ENCODE data around the gene CACNA1C.
A peak's percentile ranks its signal among the peaks of the same experiment; 100 is the strongest.

Gene CACNA1C

GRCh38 chr12:2179058-2179457 lies 126.3 kb downstream of the CACNA1C start:
- no peak for DNase-seq
- intact Hi-C loops (cut with DNase I), result no loop called here

- intact Hi-C loops (cut with DNase I), result no loop called here
- peak in 8 of 42 donors; percentile 19 to 72 (median 37) for DNase-seq
These were observed 127.4 kb downstream of the CACNA1C start for GRCh38 chr12:2179953-2180736.

DNA sequence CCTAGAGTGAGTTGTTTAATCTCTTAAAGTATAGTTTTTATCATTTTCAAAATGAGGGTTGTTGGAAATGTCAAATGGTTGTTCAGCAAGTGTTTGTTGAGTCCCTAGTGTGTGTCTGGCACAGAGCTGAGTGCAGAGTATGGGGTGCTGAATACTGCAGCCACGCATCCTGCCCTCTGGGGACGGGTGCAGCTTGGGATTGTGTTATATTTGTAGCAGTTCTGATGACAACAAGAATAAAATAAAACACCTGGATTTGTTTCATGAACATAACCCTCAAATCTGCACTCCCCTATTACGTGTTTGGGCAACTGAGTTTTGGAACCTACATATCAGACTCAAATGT lies 127.9 kb downstream of the CACNA1C start:
- no peak for DNase-seq
- intact Hi-C loops (cut with DNase I), result no loop called here

DNA sequence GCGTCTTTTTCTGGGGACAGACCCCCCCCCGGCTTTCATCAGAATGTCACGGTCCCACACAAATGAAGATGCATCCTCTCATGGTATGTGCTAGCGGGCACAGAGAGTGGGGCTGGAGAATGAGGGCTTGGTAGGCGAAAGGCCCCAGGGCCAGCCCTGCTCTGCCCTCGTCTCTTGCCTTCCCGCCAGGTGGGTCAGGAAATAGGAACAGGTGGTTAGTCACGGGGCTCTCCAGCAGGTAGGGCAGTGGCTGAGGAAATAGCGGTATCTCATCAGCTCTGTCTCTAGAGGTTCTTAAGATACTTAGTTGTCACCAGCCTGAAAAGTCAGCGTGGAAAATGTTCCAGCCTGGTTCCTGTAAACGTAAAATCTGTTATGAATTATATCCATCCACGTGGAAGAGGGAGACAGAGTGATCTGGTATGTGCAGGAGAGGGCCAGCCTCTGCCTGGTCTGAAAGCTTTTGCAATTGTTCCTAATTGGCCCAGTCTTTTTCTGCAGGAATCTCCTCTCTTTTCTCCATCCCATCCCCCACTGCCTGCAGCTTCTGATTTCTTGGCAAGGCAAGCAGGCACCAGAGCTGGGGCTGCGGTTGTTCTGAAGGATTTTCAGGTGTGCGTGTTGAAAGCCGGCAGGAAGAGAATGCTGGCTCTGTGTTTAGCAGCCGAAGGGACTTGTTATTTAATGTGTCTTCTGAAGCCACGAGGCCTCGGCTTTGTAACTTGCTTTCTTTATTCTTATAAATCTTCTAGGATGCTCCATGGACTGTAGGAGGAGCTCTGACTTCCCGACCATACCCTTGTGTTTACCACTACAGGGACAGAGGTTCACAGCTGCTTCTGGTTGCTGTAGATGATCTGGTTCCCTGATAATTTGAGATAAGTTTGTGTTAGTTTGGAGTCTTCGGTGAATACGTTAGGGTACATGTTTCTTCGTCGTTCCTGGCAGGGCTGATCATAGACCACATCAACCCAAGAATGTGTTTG lies 131.1 kb downstream of the CACNA1C start:
- intact Hi-C loops (cut with DNase I), result no loop called here
- DNase-seq, result peak in 3 of 42 donors; percentile 10 to 20 (median 19)

- intact Hi-C loops (cut with DNase I), result no loop called here
- no peak for DNase-seq
These were observed 133.1 kb downstream of the CACNA1C start for GRCh38 chr12:2185751-2186341.

GRCh38 chr12:2187195-2187945 lies 134.6 kb downstream of the CACNA1C start:
- intact Hi-C loops (cut with DNase I), result no loop called here
- no peak for DNase-seq

DNA sequence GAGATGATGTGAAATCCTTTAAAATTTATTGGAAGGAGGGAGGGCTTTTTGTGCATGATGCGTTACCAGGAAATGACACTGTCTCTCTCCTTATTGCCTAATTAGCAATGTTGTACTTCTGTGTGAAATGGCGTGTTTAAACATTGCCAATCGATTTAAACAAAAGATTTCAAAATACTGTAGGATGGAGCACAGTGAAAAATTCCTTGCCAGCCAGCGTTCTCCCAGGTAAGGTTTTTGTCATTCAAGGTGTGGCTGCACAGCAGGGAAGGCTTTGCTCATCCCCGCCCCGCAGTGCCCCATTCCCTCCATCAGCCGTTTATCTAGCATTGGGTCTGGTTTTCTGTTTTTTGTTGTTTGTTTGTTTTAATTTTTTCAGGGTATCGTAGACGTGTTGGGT lies 137.3 kb downstream of the CACNA1C start:
- no peak for DNase-seq
- intact Hi-C loops (cut with DNase I), result no loop called here

- intact Hi-C loops (cut with DNase I), result no loop called here
- peak in 1 of 42 donors; percentile 8 for DNase-seq
These were observed 138.2 kb downstream of the CACNA1C start for GRCh38 chr12:2190896-2191533.

- peak in 1 of 42 donors; percentile 17 for DNase-seq
- intact Hi-C loops (cut with DNase I), result no loop called here
These were observed 138.9 kb downstream of the CACNA1C start for GRCh38 chr12:2191534-2192153.

DNA sequence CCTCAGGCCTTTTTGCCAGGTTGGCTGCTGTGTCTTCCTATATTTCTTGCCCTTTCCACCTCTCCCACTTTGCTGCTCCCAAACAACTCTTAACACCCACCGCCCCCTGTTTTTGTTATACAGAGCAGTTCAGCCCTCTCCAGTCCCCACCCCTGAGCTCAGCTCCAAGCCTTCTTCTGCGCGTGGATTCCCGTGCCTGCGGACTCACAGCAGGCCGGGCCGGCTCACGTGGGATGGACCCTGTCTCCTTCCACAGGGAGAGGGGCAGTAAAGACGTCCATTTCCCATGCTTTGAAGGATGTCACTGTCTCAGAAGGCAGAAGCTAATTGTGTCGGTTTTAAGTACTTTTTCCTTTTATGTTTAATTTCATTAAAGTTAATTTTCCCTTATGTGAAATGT lies 139.4 kb downstream of the CACNA1C start:
- intact Hi-C loops (cut with DNase I), result no loop called here

DNA sequence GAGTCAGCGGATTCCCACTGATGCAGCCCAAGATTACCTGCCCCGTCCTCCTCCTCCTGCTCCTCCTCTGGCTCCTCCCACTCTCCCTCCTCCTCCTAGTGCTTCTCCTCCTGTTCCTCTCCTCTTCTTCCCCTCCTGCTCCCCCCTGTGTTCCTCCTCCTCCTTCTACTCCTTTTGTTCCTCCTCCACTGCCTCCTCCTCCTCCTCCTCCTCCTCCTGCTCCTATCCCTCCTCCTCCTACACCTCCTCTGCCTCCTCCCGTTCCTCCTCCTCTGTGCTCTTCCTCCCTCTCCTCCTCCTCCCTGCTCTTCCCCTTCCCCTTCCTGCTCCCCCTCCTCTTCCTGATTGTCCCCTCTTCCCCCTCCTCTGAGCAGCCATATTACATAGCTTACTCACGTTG lies 141.3 kb downstream of the CACNA1C start:
- intact Hi-C loops (cut with DNase I), result no loop called here
- no peak for DNase-seq

More for the DNA sequence above, 139.4 kb downstream of the CACNA1C start:
- DNase-seq, result peak in 1 of 42 donors; percentile 2

DNA sequence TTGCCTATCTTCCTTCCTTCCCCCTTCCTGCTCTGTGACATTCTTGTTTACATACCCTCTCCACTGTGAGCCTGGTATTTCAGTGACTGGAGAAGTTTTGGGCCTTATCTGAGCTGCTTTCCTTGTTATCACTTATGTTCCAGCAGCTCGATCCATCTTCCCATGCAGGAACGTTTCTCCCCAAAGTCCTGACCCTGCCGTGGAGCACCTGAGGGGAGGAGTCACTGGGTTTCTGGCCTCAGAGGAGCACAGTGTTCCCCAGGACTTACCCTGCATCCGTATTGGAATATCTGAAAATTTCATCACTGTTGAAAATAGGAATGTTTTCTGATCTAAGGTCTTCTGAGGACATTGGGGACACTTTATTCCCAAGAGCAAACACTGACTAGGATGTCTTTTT lies 141.8 kb downstream of the CACNA1C start:
- no peak for DNase-seq
- intact Hi-C loops (cut with DNase I), result no loop called here

DNA sequence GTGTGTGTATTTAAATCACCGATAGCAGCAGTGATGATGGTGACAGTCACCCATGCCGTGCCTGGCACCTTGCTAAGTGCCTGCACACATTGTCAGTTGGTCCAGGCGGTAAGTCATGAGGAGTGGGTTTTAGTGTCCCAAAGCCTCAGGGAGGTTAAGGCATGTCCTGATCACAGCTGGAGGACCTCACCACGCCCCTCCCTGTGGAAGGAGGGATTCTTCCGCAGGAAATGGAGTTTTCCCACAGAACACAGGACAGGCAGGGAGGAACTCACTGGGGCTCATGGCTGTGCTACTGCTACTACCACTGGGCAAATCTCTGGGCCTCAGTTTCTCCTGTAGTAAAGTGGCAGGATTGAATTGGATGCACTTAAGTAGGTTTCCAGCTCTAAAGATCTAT lies 142.3 kb downstream of the CACNA1C start:
- intact Hi-C loops (cut with DNase I), result no loop called here

DNA sequence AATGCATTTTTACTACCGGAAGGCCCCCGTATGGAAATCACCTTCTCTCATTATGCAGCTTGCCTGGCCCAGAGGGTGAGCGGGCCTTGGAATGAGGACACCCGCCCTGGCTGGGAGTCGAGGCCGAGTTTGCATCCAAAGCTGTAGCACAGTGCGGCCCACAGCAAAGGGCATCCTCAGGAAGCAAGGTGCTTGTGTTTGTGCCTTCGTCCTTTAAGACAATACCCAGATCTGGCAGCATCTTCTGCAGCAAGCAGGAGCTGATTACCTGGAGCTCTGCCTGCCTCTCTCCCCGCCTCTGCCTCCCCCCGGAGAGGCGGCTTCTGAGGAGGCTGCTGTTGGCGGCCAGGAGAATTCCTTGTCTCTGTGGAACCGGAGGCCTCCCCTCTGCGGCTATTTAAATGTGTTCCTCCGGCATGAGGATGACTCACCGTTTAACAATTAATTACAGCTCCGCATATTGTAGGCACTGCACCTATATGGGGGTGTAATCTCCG lies 145.3 kb downstream of the CACNA1C start:
- intact Hi-C loops (cut with DNase I), result no loop called here
- DNase-seq, result peak in 41 of 42 donors; percentile 7 to 89 (median 59)

More for the DNA sequence above, 142.3 kb downstream of the CACNA1C start:
- DNase-seq, result no peak

GRCh38 chr12:2198542-2198941 lies 145.8 kb downstream of the CACNA1C start:
- no peak for DNase-seq
- intact Hi-C loops (cut with DNase I), result no loop called here

GRCh38 chr12:2205996-2206395 lies 153.2 kb downstream of the CACNA1C start:
- no peak for DNase-seq

GRCh38 chr12:2208837-2209635 lies 156.2 kb downstream of the CACNA1C start:
- peak in 1 of 42 donors; percentile 43 for DNase-seq
- intact Hi-C loops (cut with DNase I), result no loop called here

More at GRCh38 chr12:2205996-2206395, 153.2 kb downstream of the CACNA1C start:
- intact Hi-C loops (cut with DNase I), result no loop called here

Data from head of caudate nucleus (tissue), 42 donors.